Upper lobe of left lung (tissue), 6 donors: ENCODE data around the gene GPC5. TPM values are rescaled to one million over a fixed set of nuclear protein-coding genes. Genes with fewer than 3 reads are reported as not detected.

Source experiments
- ATAC-seq, 2 donors: fragments of 200-7000 bp; cut with Tn5 transposase; one replicate each; pipeline ENCODE4 v1.9.1; 2022; ENCODE audit warnings: mild to moderate bottlenecking in 2 of 2, moderate library complexity in 2 of 2; ENCODE audit not compliant: low FRiP score in 2 of 2
- DNase-seq, 2 donors: peaks; one replicate each; pipeline ENCODE4 v3.0.0-alpha.2; 2019 to 2020
- H3K27ac ChIP-seq, 4 donors: fragments of 200-600 bp; sonication (generic); one replicate each; pipeline ENCODE4 v1.5.1; 2016 to 2019
- H3K27me3 ChIP-seq, 4 donors: fragments of 200-600 bp; sonication (generic); one replicate each; pipeline ENCODE4 v1.5.1; 2017 to 2019
- H3K36me3 ChIP-seq, 4 donors: fragments of 200-600 bp; sonication (generic); one replicate each; pipeline ENCODE4 v1.5.1; 2016 to 2019
- H3K4me1 ChIP-seq, 4 donors: fragments of 200-600 bp; sonication (generic); one replicate each; pipeline ENCODE4 v1.5.1; 2018 to 2019
- H3K4me3 ChIP-seq, 4 donors: fragments of 200-600 bp; sonication (generic); one replicate each; pipeline ENCODE4 v1.5.1; 2017 to 2019; ENCODE audit warnings: mild to moderate bottlenecking in 2 of 4, moderate library complexity in 1 of 4
- H3K9me3 ChIP-seq, 4 donors: fragments of 200-600 bp; sonication (generic); one replicate each; pipeline ENCODE4 v1.5.1; 2018 to 2019
- EP300 ChIP-seq, 4 donors: sonication (generic); formaldehyde crosslinking; IDR thresholded peaks; one replicate each; pipeline ENCODE4 v1.5.1; 2017; ENCODE audit warnings: antibody characterized with exemption in 4 of 4, control low read depth in 2 of 4
- POLR2A ChIP-seq, 4 donors: fragments of 450-650 bp; IDR thresholded peaks; one replicate each; pipeline ENCODE4 v1.5.1; 2016 to 2017; ENCODE audit warnings: antibody characterized with exemption in 4 of 4, mild to moderate bottlenecking in 2 of 4
- POLR2AphosphoS5 ChIP-seq, 2 donors: sonication (generic); formaldehyde crosslinking; IDR thresholded peaks; one replicate each; pipeline ENCODE4 v1.5.1; 2017; ENCODE audit warnings: antibody characterized with exemption in 2 of 2
- WGBS, 2 donors: methylation state at CpG; one replicate each; pipeline ENCODE4 v1.1.5; 2017 to 2018; 5-methylcytosine and 5-hydroxymethylcytosine counted together
- total RNA-seq, 6 donors: library from RNA; depleted of rRNA in 4 of 6; stranded (reverse); fragments of >200 nt in 4 of 6; gene quantifications; one replicate each; pipeline versions ENCODE4 v1.1.0 to v1.2.1, GENCODE V29; 2016 to 2021
- TF ChIP-seq, protein P1 (sequence below), 6 experiments: fragments of 450-650 bp in 4 of 6; fragments of 200-600 bp in 2 of 6; sonication (generic) in 2 of 6; IDR thresholded peaks; one replicate each; pipeline ENCODE4 v1.5.1; 2016 to 2019; ENCODE audit warnings: antibody characterized with exemption in 6 of 6
- donor health status: DM: no; HTN: no; CAD: no; lungs with moderate emphysema.
- donor health status: DM: no; HTN: yes; CAD: no; lungs with severe emphysema.

GPC5 gene
- total RNA-seq, 6 donors from 2014 or later, result 7.6 to 51.4 (median 12.8) TPM

DNA sequence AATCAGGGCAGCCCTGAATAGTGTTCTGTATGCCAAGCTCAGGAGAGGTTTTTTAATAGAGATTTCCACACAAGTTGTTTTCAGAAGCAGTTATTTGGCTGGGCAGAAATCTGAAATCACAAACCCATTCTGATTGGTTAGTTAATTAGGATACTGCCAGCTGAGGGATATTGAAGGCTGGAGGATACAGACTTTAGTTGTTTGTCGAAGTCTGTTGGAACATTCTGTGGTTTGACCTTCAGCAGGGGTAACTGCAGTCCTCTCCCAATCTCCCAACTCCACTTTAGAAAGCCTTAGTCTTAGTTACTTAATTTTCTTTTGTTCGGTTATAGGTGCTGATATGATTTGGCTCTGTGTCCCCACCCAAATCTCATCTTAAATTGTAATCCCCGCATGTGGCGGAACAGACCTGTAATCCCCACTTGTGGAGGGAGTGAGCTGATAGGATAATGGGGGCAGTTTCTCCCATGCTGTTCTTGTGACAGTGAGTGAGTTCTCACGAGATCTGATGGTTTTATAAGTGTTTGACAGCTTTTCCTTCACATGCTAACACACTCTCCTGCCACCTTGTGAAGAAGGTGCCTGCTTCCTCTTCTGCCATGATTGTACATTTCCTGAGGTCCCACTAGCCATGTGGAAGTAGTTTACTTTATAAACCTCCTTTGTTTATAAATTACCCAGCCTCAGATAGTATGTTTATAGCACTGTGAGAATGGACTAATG, 169.2 kb downstream of the GPC5 start:
- 77 to 80% methylated on average over 5 of the region's 5 CpGs for WGBS, 2 donors
- Histone ChIP-seq H3K27me3 (no peaks in the 10 kb centered on the region), H3K4me3 (no peak overlapping the region), H3K36me3 (no peaks in the 10 kb centered on the region), H3K27ac (no peak overlapping the region), H3K9me3 (no peaks in the 10 kb centered on the region), H3K4me1 (no peaks in the 10 kb centered on the region)
- TF ChIP-seq POLR2A (IDR thresholded peaks at IDR 0.05) (no peak), POLR2AphosphoS5 (IDR thresholded peaks at IDR 0.05) (no peak), EP300 (IDR thresholded peaks at IDR 0.05) (no peak)
- TF ChIP-seq, protein P1, sequence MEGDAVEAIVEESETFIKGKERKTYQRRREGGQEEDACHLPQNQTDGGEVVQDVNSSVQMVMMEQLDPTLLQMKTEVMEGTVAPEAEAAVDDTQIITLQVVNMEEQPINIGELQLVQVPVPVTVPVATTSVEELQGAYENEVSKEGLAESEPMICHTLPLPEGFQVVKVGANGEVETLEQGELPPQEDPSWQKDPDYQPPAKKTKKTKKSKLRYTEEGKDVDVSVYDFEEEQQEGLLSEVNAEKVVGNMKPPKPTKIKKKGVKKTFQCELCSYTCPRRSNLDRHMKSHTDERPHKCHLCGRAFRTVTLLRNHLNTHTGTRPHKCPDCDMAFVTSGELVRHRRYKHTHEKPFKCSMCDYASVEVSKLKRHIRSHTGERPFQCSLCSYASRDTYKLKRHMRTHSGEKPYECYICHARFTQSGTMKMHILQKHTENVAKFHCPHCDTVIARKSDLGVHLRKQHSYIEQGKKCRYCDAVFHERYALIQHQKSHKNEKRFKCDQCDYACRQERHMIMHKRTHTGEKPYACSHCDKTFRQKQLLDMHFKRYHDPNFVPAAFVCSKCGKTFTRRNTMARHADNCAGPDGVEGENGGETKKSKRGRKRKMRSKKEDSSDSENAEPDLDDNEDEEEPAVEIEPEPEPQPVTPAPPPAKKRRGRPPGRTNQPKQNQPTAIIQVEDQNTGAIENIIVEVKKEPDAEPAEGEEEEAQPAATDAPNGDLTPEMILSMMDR (IDR thresholded peaks at IDR 0.05), result no peak
- DNase-seq, result no peak
- no peak for ATAC-seq

DNA sequence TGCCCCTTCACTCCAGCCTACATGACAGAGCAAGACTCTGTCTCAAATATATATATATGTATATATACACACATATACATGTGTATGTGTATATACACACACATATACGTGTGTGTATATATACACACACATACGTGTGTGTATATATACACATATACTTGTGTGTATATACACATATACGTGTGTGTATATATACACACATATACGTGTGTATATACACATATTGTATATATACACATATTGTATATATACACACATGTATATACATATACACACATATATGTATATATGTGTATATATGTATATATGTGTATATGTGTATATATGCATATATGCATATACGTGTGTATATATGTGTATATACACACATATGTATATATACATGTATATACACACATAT, 173.3 kb downstream of the GPC5 start:
- DNase-seq (no peak), ATAC-seq (no peak)
- no peaks in the 10 kb centered on the region for H3K4me1 ChIP-seq
- TF ChIP-seq EP300 (IDR thresholded peaks at IDR 0.05) (no peak), POLR2AphosphoS5 (IDR thresholded peaks at IDR 0.05) (no peak), POLR2A (IDR thresholded peaks at IDR 0.05) (no peak)
- TF ChIP-seq, protein P1 (IDR thresholded peaks at IDR 0.05), result no peak
- H3K4me3 ChIP-seq, result no peak overlapping the region
- H3K9me3 ChIP-seq, result no peaks in the 10 kb centered on the region
- H3K36me3 ChIP-seq, result no peaks in the 10 kb centered on the region
- whole genome bisulfite sequencing, 2 donors, result 93 to 94% methylated on average over 5 of the region's 5 CpGs
- no peaks in the 10 kb centered on the region for H3K27me3 ChIP-seq
- no peak overlapping the region for H3K27ac ChIP-seq

DNA sequence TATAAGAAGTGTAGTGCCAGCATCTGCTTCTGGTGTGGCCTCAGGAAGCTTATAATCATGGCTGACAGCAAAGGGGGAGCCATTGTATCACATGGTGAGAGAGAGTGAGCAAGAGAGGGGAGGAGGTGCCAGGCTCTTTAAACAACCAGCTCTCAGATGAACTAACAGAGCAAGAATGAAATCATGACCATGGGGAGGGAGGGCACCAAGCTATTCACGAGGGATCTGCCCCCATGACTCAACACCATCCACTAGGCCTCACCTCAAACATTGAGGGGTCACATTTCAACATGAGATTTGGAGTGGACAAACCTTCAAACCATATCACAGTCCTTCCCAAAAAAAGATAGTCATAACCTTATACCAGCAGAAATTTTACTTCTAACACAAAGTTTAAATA, 174.0 kb downstream of the GPC5 start:
- Histone ChIP-seq H3K9me3 (no peaks in the 10 kb centered on the region), H3K27ac (no peak overlapping the region), H3K4me1 (no peaks in the 10 kb centered on the region), H3K36me3 (no peaks in the 10 kb centered on the region), H3K27me3 (no peaks in the 10 kb centered on the region), H3K4me3 (no peak overlapping the region)
- TF ChIP-seq POLR2AphosphoS5 (IDR thresholded peaks at IDR 0.05) (no peak), EP300 (IDR thresholded peaks at IDR 0.05) (no peak), POLR2A (IDR thresholded peaks at IDR 0.05) (no peak)
- TF ChIP-seq, protein P1 (IDR thresholded peaks at IDR 0.05), result no peak
- DNase-seq, result no peak
- 55 to 60% methylated on average over 1 of the region's 1 CpG for WGBS, 2 donors
- no peak for ATAC-seq

DNA sequence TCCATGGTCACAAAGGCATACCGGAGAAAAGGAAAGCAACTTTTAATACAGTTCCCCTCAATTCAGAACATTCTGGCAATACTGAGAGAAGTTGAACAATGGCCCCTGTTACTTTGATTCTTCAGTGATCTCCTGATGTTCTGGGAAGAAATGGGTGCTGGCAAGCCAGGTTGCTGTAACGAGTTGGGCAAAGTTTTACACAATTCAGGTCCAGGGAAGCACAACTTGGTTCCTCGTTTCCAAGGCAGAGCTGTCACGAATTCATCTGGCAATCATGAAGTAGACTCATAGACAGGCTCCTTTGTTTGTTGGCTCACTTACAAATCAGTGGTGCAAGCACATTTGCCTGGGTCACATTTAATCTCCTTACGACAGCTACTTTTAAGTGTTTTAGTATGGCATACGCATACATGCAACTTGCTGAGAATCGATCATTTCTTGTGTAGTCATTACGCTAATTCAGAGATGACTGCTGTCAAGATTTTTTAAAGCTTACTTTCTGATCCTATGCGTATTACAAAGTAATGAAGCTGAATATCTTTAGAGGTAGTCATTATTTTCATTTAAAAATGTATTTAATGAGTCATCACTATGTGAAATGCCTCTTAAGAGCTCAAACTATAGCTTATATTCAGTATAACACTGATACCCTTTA, 174.7 kb downstream of the GPC5 start:
- no peaks in the 10 kb centered on the region for H3K4me1 ChIP-seq
- WGBS, 2 donors, result 84 to 88% methylated on average over 9 of the region's 9 CpGs
- TF ChIP-seq POLR2AphosphoS5 (IDR thresholded peaks at IDR 0.05) (no peak), POLR2A (IDR thresholded peaks at IDR 0.05) (no peak), EP300 (IDR thresholded peaks at IDR 0.05) (no peak)
- TF ChIP-seq, protein P1 (IDR thresholded peaks at IDR 0.05), result no peak
- no peaks in the 10 kb centered on the region for H3K27me3 ChIP-seq
- H3K27ac ChIP-seq, result no peak overlapping the region
- H3K36me3 ChIP-seq, result no peaks in the 10 kb centered on the region
- ATAC-seq (no peak), DNase-seq (no peak)
- peaks cover 0 to 3% (median 0%) of the 10 kb centered on the region in 4 donors for H3K9me3 ChIP-seq
- H3K4me3 ChIP-seq, result no peak overlapping the region
